Measurements from ENCODE around the gene USP28. TPM values are rescaled to one million over a fixed set of nuclear protein-coding genes. Genes with fewer than 3 reads are reported as not detected.
"Not testable (repeated sequence)": the region's sequence is repeated elsewhere in the genome, so short reads cannot be mapped to it uniquely, and the experiment has no call there.

The USP28 gene
- total RNA-seq, 2 donors from 2014 or later = 17.9 to 31.0 TPM

DNA sequence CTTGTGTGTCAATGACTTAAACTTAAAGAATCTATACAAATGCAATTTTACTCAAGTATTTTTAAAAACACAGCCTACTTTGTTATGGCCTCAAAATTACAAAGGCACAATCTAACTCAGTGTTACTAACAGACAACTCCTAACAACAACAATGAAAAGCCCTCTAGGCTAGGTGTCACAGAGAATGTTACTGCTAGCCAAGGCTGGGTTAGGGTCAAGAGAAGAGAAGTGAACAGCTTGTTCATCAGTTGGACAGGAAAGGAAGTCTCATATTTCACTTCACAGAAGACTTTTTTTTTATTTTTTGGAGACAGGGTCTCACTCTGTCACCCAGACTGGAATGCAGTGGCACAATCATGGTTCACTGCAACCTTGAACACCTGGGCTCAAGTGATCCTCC, 69.7 kb downstream of the USP28 start:
- H3K9me3 ChIP-seq = no peaks in the 10 kb centered on the region
- no peak for DNase-seq
- intact Hi-C loops (cut with DNase I) = no loop called here
- H3K27me3 ChIP-seq = no peaks in the 10 kb centered on the region
- peaks cover 0 to 21% of the 10 kb centered on the region in 2 donors for H3K36me3 ChIP-seq (replicated peaks in 1 of 2; ENCODE audit: insufficient read depth in 1 of 2, low read depth in 2 of 2)
- no peak overlapping the region for H3K27ac ChIP-seq
- no peak for ATAC-seq
- TF ChIP-seq POLR2A (IDR thresholded peaks at IDR 0.05) = no peak
- TF ChIP-seq, protein P1, sequence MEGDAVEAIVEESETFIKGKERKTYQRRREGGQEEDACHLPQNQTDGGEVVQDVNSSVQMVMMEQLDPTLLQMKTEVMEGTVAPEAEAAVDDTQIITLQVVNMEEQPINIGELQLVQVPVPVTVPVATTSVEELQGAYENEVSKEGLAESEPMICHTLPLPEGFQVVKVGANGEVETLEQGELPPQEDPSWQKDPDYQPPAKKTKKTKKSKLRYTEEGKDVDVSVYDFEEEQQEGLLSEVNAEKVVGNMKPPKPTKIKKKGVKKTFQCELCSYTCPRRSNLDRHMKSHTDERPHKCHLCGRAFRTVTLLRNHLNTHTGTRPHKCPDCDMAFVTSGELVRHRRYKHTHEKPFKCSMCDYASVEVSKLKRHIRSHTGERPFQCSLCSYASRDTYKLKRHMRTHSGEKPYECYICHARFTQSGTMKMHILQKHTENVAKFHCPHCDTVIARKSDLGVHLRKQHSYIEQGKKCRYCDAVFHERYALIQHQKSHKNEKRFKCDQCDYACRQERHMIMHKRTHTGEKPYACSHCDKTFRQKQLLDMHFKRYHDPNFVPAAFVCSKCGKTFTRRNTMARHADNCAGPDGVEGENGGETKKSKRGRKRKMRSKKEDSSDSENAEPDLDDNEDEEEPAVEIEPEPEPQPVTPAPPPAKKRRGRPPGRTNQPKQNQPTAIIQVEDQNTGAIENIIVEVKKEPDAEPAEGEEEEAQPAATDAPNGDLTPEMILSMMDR (IDR thresholded peaks at IDR 0.05) = no peak
- no peak overlapping the region for H3K4me3 ChIP-seq
- H3K4me1 ChIP-seq = no peaks in the 10 kb centered on the region

DNA sequence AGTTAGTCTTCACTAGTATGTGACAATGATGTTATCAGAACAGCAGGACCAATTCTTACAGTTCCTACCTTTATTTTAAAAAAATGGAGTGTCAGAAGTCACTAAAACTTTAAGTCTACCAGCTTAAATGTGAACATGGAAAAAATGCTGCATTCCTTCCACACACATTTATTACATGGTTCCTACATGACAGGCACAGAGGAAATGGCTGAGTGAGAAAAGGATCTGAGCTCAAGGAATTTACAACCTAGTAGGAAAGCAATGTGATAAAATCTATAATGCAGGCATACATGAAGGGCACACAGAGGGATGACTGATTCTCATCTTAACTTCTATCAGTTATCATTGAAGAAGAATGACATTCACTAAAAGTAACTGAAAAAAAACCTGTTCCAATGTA, 72.8 kb downstream of the USP28 start:
- DNase-seq (no peak), ATAC-seq (no peak)
- TF ChIP-seq, protein P1 (IDR thresholded peaks at IDR 0.05) = no peak
- no peak for TF ChIP-seq POLR2A (IDR thresholded peaks at IDR 0.05)
- Histone ChIP-seq H3K27ac (no peak overlapping the region), H3K9me3 (no peaks in the 10 kb centered on the region), H3K4me1 (no peaks in the 10 kb centered on the region), H3K27me3 (no peaks in the 10 kb centered on the region), H3K4me3 (no peak overlapping the region), H3K36me3 (replicated peaks in 1 of 2; ENCODE audit: insufficient read depth in 1 of 2, low read depth in 2 of 2) (peaks cover 0 to 13% of the 10 kb centered on the region in 2 donors)
- intact Hi-C loops (cut with DNase I) = no loop called here

DNA sequence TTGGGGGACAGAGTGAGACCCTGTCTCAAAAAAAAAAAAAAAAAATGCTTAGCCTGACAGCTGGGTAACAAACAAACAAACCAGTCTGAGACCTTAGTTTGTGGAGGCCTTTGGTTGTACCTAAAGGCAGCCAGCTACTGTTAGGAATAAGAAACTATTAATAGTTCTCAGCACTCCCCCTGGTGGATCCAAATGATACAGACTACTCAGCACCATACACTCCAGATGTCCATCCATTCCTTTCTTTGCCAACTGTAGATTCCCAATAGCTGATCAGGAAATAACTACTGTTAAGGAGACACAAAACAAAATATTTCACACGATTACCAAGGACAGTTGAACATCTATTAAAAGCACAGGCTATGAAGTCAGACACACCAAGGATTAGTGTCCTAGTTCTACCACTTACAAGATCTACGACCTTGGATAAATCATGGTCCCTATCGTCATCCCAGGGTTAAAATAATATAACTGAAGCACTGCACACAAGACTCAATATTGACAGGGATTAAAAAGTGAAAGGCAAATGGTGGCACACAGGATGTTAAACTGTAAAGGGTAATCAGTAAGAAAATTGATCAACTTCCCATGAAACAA, 78.6 kb downstream of the USP28 start:
- ATAC-seq (peak; percentile 90), DNase-seq (peak; percentile 35 to 63 (median 58))
- Histone ChIP-seq H3K4me1 (no peaks in the 10 kb centered on the region), H3K36me3 (replicated peaks in 1 of 2; ENCODE audit: insufficient read depth in 1 of 2, low read depth in 2 of 2) (peaks cover 0 to 3% of the 10 kb centered on the region in 2 donors), H3K9me3 (no peaks in the 10 kb centered on the region), H3K27me3 (no peaks in the 10 kb centered on the region), H3K4me3 (no peak overlapping the region), H3K27ac (no peak overlapping the region)
- intact Hi-C loops (cut with DNase I) = loop anchor here (5.0 kb wide), 1 partner anchor 489 kb away; no protein-coding TSS in a partner anchor
- WGBS, 2 donors = 53 to 54% methylated on average over 3 of the region's 3 CpGs
- TF ChIP-seq POLR2A (IDR thresholded peaks at IDR 0.05) = no peak
- TF ChIP-seq, protein P1 (IDR thresholded peaks at IDR 0.05) = peak; percentile 37 to 70 (median 64)

DNA sequence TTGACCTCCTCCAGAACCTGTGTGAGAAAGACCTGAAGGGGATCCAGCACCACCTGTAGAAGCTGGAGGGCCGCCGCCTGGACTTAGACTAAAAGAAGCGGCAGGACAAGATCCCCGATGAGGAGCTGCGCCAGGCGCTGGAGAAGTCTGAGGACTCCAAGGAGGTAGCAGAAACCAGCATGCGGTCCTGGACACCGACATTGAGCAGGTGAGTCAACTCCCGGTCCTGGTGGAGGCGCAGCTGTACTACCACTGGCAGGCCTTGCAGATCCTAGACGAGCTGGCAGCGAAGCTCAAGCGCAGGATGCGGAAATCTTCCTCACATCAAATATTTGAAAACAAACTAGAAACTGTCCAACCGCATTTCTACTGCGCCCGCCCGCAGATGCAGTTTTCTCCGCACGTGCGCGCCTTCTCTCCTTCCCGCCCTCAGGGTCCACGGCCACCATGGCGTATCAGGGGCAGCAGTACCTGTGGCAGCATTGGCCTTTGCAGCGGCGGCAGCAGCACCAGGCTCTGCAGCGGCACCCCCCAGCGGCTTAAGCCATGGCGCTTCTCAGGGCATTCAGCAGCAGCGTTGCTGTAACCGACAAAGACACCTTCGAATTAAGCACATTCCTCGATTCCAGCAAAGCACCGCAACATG, 85.6 kb downstream of the USP28 start:
- WGBS, 2 donors = 77 to 86% methylated on average over 17 to 27 of the region's 35 CpGs
- intact Hi-C loops (cut with DNase I) = no loop called here
- Histone ChIP-seq H3K36me3 (replicated peaks in 1 of 2; ENCODE audit: insufficient read depth in 1 of 2, low read depth in 2 of 2) (no peaks in the 10 kb centered on the region), H3K4me1 (no peaks in the 10 kb centered on the region), H3K27ac (no peak overlapping the region), H3K27me3 (no peaks in the 10 kb centered on the region), H3K4me3 (no peak overlapping the region), H3K9me3 (no peaks in the 10 kb centered on the region)
- TF ChIP-seq POLR2A (IDR thresholded peaks at IDR 0.05) = no peak
- TF ChIP-seq, protein P1 (IDR thresholded peaks at IDR 0.05) = no peak
- ATAC-seq (no peak), DNase-seq (no peak)

DNA sequence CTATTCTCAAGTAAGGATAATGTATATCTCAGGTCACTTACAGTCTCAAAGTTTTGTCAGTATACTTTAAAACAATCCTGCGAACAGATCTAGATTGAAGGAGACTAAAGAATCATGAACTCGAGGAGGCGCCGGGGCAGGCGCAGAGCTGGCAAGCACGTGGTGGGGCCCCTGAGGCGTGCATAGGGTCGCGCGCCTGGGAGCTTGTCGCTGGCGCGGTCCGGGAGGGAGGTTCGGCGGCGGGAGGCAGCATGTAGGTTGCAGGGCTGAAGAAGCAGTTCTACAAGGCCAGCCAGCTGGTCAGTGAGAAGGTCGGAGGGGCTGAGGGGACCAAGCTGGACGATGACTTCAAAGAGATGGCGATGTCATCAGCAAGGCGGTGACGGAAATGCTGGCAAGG, 86.4 kb downstream of the USP28 start:
- WGBS, 2 donors = 77 to 78% methylated on average over 22 of the region's 22 CpGs

More for the DNA sequence above, 86.4 kb downstream of the USP28 start:
- H3K4me1 ChIP-seq; DNase-seq; H3K27ac ChIP-seq; H3K9me3 ChIP-seq; H3K4me3 ChIP-seq; intact Hi-C loops (cut with DNase I); H3K27me3 ChIP-seq; ATAC-seq; H3K36me3 ChIP-seq (replicated peaks in 1 of 2; ENCODE audit: insufficient read depth in 1 of 2, low read depth in 2 of 2): not testable (repeated sequence)

Measured in body of pancreas (tissue), 4 donors.